Ishikawa (cell line): ENCODE data around the gene CEP162.

Experiments used
- CEBPB ChIP-seq: IDR thresholded peaks from 2 replicates; pipeline ENCODE4 v1.6.1; 2012
- CREB1 ChIP-seq: IDR thresholded peaks from 2 replicates; pipeline ENCODE4 v1.6.1; 2012; ENCODE audit warnings: low read depth
- EGR1 ChIP-seq: IDR thresholded peaks from 2 replicates; pipeline ENCODE4 v1.6.1; 2012
- EP300 ChIP-seq: IDR thresholded peaks from 2 replicates; pipeline ENCODE4 v1.6.1; 2012; ENCODE audit warnings: borderline replicate concordance
- FOXM1 ChIP-seq: IDR thresholded peaks from 2 replicates; pipeline ENCODE4 v1.6.1; 2012; ENCODE audit warnings: low read depth, borderline replicate concordance
- NFIC ChIP-seq: IDR thresholded peaks from 2 replicates; pipeline ENCODE4 v1.6.1; 2012
- RAD21 ChIP-seq: IDR thresholded peaks from 2 replicates; pipeline ENCODE4 v1.6.1; 2012; ENCODE audit warnings: low read depth
- TEAD4 ChIP-seq: IDR thresholded peaks from 2 replicates; pipeline ENCODE4 v1.6.1; 2012
- YY1 ChIP-seq: IDR thresholded peaks from 2 replicates; pipeline ENCODE4 v1.6.1; 2012; ENCODE audit warnings: low read depth
- ZBTB7A ChIP-seq: IDR thresholded peaks from 2 replicates; pipeline ENCODE4 v1.6.1; 2012; ENCODE audit warnings: low read depth
- TF ChIP-seq, protein P1 (sequence below): IDR thresholded peaks from 2 replicates; pipeline ENCODE4 v1.6.1; 2012
- TF ChIP-seq, protein P2 (sequence below): IDR thresholded peaks from 2 replicates; pipeline ENCODE4 v1.6.1; 2012

The CEP162 gene

DNA sequence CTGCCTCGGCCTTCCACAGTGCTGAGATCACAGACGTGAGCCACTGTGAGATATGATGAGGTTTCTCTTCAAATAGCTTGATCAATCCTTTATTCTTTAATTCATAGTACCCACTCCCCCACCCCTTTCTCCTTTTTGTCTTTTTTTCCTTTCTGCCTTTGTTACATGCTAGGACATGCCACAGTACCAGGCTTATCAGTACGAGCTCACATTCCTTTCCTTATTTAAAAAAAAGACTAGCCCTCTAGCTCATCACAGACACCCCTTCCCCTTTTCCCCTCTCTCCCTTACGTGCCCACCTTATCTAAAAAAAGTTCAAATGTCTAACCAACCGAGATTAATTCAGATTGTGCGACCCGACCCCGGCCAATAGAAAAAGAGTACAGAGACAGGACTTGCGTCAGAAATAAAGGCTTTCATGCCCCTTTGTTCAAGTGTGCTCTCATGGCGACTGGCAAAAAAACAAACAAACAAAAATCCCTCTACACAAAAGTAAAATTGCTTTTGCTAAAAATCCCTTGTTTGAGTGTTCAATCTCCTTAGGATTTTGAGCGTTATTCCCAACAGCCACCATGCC, 144.7 kb downstream of the CEP162 start:
- TF ChIP-seq CREB1: no peak
- no peak for TF ChIP-seq TEAD4
- TF ChIP-seq, protein P1, sequence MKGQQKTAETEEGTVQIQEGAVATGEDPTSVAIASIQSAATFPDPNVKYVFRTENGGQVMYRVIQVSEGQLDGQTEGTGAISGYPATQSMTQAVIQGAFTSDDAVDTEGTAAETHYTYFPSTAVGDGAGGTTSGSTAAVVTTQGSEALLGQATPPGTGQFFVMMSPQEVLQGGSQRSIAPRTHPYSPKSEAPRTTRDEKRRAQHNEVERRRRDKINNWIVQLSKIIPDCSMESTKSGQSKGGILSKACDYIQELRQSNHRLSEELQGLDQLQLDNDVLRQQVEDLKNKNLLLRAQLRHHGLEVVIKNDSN: no peak
- TF ChIP-seq EGR1: no peak

DNA sequence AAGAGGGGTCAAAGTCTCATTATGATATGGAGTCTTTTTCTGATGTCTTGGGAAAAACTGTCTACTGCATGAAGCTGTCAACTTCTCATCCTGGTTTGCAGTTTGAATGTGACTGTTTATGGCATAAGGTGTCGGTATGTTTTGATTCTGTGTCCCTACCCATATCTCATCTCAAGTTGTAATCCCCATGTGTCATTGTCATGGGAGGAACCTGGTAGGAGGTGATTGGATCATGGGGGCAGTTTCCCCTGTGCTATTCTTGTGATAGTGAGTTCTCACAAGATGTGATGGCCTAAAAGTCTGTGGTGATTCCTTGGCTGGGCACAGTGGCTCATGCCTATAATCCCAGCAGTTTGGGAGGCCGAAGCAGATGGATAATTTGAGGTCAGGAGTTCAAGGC, 146.2 kb downstream of the CEP162 start:
- TF ChIP-seq, protein P2, sequence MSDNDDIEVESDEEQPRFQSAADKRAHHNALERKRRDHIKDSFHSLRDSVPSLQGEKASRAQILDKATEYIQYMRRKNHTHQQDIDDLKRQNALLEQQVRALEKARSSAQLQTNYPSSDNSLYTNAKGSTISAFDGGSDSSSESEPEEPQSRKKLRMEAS: no peak
- no peak for TF ChIP-seq EP300
- no peak for TF ChIP-seq RAD21

DNA sequence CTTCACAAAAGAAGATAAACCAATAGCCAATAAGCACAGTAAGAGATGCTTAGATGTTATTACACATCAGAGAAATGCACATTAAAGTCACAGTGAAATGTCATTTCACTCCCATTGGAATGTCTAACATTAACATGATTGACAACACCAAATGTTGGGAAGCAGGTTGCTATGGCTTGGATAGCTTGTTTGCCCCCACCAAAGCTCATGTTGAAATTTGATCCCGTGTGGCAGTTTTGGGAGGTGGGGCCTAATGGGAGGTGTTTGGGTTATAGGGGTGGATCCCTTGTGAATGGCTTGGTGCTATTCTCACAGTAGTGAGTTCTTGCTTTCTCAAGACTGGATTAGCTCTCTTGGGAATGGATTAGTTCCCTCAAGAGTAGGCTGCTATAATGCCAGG, 149.1 kb downstream of the CEP162 start:
- no peak for TF ChIP-seq NFIC
- no peak for TF ChIP-seq ZBTB7A
- TF ChIP-seq YY1: no peak
- no peak for TF ChIP-seq CREB1
- no peak for TF ChIP-seq CEBPB

DNA sequence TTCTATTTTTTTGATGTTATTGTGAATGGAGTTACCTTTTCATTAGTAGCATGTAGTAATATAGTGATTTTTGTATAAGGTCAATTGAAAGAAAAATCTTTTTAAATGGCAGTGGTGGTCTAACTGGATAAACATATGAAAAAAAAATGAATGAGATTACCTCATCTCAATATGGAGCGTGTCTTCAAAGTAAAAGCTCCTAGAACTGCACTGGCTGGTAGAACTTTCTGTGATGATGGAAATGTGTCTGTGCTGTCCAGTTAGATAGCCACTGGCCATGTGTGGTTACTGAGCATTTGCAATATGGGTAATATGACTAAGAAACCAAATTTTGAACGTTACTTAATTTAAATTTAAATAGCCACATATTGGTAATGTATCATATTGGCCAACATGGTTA, 149.8 kb downstream of the CEP162 start:
- no peak for TF ChIP-seq CREB1
- TF ChIP-seq ZBTB7A: no peak
- no peak for TF ChIP-seq EGR1
- TF ChIP-seq, protein P2: no peak

DNA sequence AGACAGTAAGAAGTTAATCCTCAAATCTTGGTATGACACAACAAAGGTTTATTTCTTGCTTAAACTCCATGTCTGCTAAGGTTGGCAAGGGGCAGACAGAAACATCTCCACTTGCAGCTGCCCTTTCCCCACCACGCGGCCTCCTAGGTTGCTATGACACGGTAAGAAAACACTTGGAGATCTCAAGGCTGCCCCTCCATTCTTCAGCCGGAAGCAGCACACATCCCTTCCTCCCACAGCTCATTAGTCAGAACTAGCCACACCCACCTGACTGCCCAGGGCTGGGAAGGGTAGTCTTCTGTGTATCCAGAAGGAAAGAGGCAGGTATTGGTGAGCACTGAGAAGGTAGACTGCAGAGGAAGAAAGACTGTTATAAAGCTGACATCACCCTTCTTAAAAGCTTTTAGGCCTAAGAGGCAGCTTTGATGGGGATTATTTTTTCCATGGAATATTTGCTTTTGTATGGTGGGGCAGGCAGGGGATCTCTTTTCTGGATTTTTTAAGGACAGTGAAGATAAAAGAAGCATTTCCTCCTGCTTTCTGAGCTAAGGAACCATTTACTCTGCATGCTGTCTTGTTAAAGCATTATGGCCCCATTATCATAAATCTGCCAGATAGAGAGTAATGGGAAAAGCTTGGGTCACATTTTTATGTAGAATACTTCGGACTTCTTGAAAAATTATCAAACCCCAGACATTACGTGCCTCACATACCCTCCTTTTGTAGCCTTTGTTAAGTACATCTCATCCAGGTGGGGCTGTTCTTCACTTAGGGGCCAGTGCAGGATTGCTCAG, 152.3 kb downstream of the CEP162 start:
- TF ChIP-seq FOXM1 (no peak), RAD21 (no peak), NFIC (no peak)
